ENCODE measurements around the gene YIPF4.
"Not testable (repeated sequence)": the region's sequence is repeated elsewhere in the genome, so short reads cannot be mapped to it uniquely, and the experiment has no call there.

YIPF4 gene

GRCh38 chr2:32274289-32274688 lies 3.4 kb upstream of the YIPF4 start:
- Histone ChIP-seq H3K4me3 (ENCODE audit: low read depth, low read length) (no peak overlapping the region), H3K36me3 (peaks cover 5% of the 10 kb centered on the region; the same call in 1 of the 2 replicates), H3K9me3 (no peaks in the 10 kb centered on the region), H3K27me3 (no peaks in the 10 kb centered on the region; the same call in none of the 2 replicates), H3K4me1 (no peaks in the 10 kb centered on the region)
- no peak for TF ChIP-seq CTCF (IDR thresholded peaks at IDR 0.05; ENCODE audit: low read depth, low read length)
- no peak for DNase-seq

GRCh38 chr2:32275790-32276189 lies 1.9 kb upstream of the YIPF4 start:
- H3K36me3 ChIP-seq; H3K4me1 ChIP-seq; H3K27me3 ChIP-seq; DNase-seq; H3K4me3 ChIP-seq (ENCODE audit: low read depth, low read length); H3K9me3 ChIP-seq: not testable (repeated sequence)

GRCh38 chr2:32277363-32277673 lies 386 bp upstream of the YIPF4 start:
- Histone ChIP-seq H3K4me1 (no peaks in the 10 kb centered on the region), H3K36me3 (peaks cover 9% of the 10 kb centered on the region), H3K9me3 (no peaks in the 10 kb centered on the region), H3K4me3 (ENCODE audit: low read depth, low read length) (peak overlapping the region; percentile 77), H3K27me3 (no peaks in the 10 kb centered on the region; the same call in none of the 2 replicates)
- no peak for DNase-seq
- no peak for TF ChIP-seq CTCF (IDR thresholded peaks at IDR 0.05; ENCODE audit: low read depth, low read length)

GRCh38 chr2:32278478-32278853 lies 762 bp downstream of the YIPF4 start:
- no peak for TF ChIP-seq CTCF (IDR thresholded peaks at IDR 0.05; ENCODE audit: low read depth, low read length)
- H3K4me3 ChIP-seq (ENCODE audit: low read depth, low read length), result peak overlapping the region; percentile 77
- H3K27me3 ChIP-seq, result no peaks in the 10 kb centered on the region
- DNase-seq, result no peak
- H3K4me1 ChIP-seq, result no peaks in the 10 kb centered on the region
- no peaks in the 10 kb centered on the region for H3K9me3 ChIP-seq
- H3K36me3 ChIP-seq, result peaks cover 15% of the 10 kb centered on the region

GRCh38 chr2:32284321-32284720 lies 6.6 kb downstream of the YIPF4 start:
- no peaks in the 10 kb centered on the region for H3K27me3 ChIP-seq
- no peak overlapping the region for H3K4me3 ChIP-seq (ENCODE audit: low read depth, low read length)
- no peaks in the 10 kb centered on the region for H3K4me1 ChIP-seq
- no peaks in the 10 kb centered on the region for H3K9me3 ChIP-seq
- no peak for DNase-seq
- no peak for TF ChIP-seq CTCF (IDR thresholded peaks at IDR 0.05; ENCODE audit: low read depth, low read length)
- peaks cover 13% of the 10 kb centered on the region for H3K36me3 ChIP-seq

GRCh38 chr2:32289165-32289999 lies 11.7 kb downstream of the YIPF4 start:
- DNase-seq, result no peak
- H3K9me3 ChIP-seq, result no peaks in the 10 kb centered on the region
- peaks cover 4% of the 10 kb centered on the region; the same call in 1 of the 2 replicates for H3K4me1 ChIP-seq
- TF ChIP-seq CTCF (IDR thresholded peaks at IDR 0.05; ENCODE audit: low read depth, low read length), result no peak
- H3K4me3 ChIP-seq (ENCODE audit: low read depth, low read length), result no peak overlapping the region
- peaks cover 3% of the 10 kb centered on the region for H3K36me3 ChIP-seq
- no peaks in the 10 kb centered on the region for H3K27me3 ChIP-seq

Data from BE2C (cell line).